ENCODE data around the gene KANK3.
"Not testable (repeated sequence)": the region's sequence is repeated elsewhere in the genome, so short reads cannot be mapped to it uniquely, and the experiment has no call there.

Gene KANK3

DNA sequence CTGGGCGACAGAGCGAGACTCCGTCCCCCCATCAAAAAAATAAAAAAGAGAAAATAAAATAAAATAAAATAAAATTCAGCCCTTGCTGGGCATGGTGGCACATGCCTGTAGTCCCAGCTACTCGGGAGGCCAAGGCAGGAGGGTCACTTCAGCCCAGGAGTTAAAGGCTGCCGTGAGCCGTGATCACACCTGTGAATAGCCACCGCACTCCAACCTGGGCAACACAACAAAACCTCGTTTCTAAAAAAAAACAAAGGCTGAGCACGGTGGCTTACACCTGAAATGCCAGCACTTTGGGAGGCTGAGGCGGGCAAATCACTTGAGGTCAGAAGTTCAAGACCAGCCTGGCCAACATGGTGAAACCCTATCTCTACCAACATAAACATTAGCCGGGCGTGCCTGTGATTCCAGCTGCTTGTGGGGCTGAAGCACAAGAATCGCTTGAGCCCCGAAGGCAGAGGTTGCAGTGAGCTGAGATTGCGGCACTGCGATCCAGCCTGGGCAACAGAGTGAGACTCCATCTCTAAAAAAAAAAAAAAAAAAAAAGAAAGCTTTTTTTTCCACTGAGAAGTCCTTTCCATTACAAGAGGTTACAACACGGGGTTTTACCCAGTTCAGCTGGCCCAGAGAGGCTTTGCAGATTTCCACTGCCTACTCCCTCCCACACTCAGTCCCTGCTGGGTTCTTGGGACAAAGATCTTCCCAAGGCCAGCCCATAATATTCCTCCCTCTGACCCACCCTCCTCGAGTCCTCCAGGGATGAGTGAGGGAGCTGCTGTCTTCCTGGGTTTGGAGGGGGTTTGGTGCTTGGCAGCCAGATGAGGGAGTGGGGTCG, 27.3 kb upstream of the KANK3 start:
- no peak for DNase-seq

DNA sequence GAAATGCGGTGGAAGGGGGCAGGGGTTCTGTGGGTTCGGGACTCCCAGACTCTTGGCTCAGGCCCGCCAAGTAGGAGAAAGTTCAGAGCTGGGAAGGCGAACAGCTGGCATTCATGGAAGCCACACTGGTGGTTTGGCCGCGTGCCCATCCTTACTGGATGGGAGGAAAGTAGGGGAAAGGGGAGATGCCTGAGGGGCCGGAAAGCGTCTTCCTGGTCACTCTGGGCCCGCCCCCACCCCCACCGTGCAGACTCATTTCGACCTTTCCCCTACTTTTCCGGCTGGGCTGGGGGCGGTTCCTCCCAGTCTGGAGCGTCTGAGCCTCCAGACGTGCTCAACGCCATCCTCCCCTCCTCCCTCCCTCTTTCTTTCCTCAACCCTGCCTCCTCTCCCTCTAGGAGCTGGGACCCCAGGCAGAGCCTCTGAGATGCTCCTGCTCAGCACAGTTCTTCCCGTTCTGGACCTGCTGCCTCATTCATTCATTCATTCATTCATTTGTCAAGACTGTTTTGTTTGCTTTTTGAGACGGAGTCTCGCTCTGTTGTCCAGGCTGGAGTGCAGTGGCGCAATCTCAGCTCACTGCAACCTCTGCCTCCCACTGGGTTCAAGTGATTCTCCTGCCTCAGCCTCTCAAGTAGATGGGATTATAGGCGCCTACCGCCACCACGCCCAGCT, 24.4 kb upstream of the KANK3 start:
- peak in 12 of 14 donors; percentile 25 to 81 (median 60) for DNase-seq

DNA sequence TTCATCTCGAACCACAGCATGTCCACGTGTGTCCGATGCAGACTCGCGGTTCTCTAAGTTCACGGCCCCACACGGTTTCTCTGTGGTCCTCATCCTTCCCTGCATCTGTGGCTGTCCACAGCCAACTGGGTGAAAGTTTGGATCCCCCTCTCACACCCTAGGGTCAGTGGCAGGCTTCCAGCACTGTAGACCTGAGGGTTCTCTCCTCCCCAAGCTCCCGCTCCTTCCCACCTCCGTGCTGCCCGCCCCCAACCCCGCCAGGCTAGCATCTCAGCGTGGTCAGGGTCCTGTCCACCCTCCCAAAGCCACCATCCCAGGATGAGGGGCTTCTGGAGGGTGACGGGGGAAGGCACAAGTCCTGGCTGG, 23.9 kb upstream of the KANK3 start:
- DNase-seq = peak in 1 of 14 donors; percentile 53

GRCh38 chr19:8366121-8366581, 23.1 kb upstream of the KANK3 start:
- DNase-seq = no peak

- peak in 11 of 14 donors; percentile 1 to 78 (median 43) for DNase-seq
Observed at GRCh38 chr19:8363803-8364771, 21.0 kb upstream of the KANK3 start, which contains the start of gene ANGPTL4. TSS of gene ANGPTL4 (plus strand) at chr19:8364155. CDS start at chr19:8364322, 167 bp downstream.

DNA sequence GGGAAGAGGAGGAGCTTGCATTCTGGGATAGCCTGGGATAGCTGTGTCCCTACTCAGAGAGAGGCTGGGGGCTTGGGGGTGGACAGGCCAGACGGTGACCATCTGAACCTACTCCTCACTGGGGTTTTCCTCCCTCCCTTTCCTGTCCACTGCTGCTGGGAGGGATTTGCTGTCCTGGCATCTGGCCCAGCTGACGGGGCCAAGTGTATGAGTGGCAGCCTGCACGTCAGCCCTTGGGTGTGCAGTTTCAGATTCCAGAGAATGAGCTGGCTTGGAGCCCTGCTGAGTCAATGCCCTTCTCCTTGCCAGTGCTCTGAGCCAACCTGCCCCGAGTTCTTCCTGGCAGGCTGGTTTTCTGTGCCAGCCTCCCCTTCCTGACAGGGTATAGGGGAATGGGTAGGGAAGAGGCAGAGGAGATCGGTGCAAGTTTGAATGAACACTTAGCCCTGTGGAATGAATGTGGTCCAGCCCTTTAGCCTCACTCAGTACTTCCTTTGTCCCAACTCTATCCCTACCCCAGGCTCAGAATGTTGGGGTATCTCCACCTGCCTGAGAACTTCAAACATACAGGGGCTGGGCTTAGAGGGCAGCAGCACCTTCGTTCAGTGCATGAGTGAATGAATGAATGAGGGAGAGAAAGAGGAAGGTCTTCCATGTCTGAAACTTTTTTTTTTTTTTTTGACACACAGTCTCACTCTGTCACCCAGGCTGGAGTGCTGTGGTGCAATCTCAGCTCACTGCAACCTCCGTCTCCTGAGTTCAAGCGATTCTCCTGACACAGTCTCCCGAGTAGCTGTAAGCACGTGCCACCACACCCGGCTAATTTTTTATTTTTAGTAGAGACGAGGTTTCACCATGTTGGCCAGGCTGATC, 19.1 kb upstream of the KANK3 start:
- DNase-seq = peak in 12 of 14 donors; percentile 6 to 93 (median 59)

GRCh38 chr19:8360196-8360595, 17.1 kb upstream of the KANK3 start:
- DNase-seq = no peak

GRCh38 chr19:8358948-8359347, 15.9 kb upstream of the KANK3 start:
- DNase-seq = no peak

- DNase-seq = no peak
Observed at GRCh38 chr19:8357007-8357521, 14.0 kb upstream of the KANK3 start.

GRCh38 chr19:8355631-8356402, 12.8 kb upstream of the KANK3 start:
- DNase-seq = peak in 1 of 14 donors; percentile 26

- DNase-seq = not testable (repeated sequence)
Observed at GRCh38 chr19:8352845-8353244, 9.8 kb upstream of the KANK3 start.

DNA sequence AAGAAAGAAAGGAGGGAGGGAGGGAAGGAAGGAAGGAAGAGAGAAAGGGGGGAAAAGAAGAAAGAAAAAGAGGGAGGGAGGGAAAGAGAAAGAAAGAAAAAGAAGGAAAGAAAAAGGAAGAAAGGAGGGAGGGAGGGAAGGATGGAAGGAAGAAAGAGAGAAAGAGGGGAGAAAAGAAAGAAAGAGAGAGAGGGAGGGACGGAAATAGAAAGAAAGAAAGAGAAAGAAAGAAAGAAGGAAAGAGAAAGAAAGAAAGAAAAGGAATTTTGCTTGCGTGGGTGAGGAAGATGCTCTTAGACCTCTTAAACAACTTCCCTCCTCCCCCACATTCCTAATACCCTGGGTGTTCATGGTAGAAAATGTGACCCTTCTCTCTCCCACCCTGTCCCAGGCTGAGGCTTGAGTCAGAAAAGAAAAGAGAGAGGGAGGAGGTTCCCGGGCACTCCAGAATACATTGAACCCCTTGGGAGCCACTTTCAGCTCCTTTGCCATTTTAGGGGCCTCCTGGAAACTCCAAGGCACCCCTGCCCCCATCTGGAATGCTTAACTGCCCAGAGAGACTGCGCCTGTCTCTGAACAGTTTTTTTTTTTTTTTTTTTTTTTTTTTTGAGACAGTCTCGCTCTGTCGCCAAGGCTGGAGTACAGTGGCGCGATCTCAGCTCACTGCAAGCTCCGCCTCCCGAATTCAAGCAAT, 9.2 kb upstream of the KANK3 start:
- no peak for DNase-seq

DNA sequence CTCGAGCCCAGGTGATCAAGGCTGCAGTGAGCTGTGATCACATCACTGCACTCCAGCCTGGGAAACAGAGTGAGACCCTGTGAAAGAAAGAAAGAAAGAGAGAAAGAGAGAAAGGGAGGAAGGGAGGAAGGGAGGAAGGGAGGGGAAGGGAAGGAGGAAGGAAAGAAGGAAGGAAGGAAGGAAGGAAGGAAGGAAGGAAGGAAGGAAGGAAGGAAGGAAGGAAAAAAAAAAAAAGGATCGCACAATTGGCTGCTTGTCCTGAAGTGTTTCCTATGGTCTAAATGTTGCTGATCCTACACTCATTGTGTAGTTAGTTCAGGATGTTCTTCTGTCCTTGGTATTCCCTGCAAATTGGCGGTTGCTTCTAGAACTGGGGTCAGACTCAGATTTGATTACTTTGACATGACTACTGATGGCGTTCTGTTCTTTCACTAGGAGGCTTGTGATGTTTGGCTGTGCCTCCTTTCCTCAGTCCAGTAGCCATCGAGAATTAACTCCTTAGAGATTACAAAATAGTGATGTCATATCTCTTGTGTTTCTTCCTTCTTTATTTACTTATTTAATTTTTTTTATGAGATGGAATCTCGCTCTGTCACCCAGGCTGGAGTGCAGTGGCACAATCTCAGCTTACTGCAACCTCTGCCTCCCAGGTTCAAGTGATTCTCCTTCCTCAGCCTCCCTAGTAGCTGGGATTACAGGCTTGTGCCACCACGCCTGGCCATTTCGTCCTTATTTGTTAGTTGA, 6.7 kb upstream of the KANK3 start:
- not testable (repeated sequence) for DNase-seq

- DNase-seq = no peak
Observed at GRCh38 chr19:8343483-8343844, 402 bp upstream of the KANK3 start.

- DNase-seq = no peak
Observed at GRCh38 chr19:8342316-8342683, 762 bp downstream of the KANK3 start.

- not testable (repeated sequence) for DNase-seq
Observed at GRCh38 chr19:8341504-8341903, 1.6 kb downstream of the KANK3 start.

DNA sequence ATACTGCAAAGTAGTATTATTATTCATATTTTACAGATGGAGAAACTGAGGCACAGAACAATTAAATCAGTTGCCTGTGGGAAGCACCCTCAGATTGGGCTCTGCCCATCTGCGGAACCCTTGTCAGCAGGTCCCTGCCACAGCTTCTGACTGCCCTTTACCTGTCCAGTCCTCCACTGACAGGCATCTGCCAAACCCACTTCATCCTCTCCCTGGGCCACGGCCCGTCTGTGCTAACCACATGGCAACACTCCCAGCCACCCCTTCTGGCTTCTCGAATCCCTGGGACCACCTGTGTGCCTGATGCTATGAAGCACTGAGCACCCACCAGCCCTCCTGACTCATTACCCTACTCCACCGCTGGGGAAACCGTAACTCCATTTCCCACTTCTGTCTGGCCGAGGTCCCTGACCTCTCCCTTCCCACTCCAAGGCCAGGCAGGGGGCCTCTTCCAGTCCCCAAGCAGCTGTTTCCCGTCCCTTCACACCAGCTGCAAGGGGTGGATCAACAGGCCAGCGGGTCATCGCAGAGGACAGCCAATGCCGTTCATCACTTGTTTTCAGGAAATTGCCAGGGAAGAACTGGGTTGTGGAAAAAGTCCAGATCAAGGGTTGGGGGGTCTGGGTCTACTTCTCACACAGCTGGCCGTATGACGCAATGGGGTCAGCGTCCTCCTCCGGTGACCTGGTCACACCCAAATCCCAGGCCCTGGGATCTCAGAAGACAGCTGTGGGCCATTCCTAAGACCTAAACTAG, 2.5 kb downstream of the KANK3 start:
- no peak for DNase-seq

GRCh38 chr19:8338835-8339234, 4.2 kb downstream of the KANK3 start:
- no peak for DNase-seq
